Glomerular visceral epithelial cell (primary cell): ENCODE results near the gene LCE2B.

Source experiments
- DNase-seq: peaks from one replicate; pipeline ENCODE4 v3.0.0-alpha.2; 2016; ENCODE audit errors: extremely low spot score

The LCE2B gene

DNA sequence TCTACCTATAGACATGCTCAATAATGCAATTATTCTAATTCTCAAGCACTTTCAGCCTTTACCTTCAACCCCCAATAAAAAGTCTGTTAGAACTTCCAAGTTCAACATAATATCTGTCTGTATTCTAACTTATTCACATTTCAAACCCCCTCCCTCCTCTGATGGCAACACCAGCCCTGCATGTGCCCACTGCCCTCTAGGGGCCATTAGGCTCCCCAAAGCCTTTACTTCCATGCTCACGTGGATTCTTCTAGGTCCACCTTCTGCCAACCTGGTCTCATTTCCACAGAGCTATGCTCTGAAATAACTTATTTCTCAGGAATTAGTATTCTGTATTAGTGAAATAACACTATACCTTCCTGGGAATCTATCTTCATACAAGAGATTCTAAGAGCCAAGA is 49.7 kb downstream of the LCE2B start:
- no peak for DNase-seq
